PC-3 (cell line): ENCODE results near the gene GNA15.

Experiments
- EZH2 ChIP-seq: fragments of 300-600 bp; sonication (generic); IDR thresholded peaks from one replicate; pipeline ENCODE4 v1.6.1; 2017; ENCODE audit warnings: antibody characterized with exemption, mild to moderate bottlenecking, low read length; ENCODE audit not compliant: unreplicated experiment
- EZH2phosphoT487 ChIP-seq: fragments of 300-600 bp; sonication (generic); IDR thresholded peaks from 2 replicates; pipeline ENCODE4 v1.6.1; 2018; ENCODE audit warnings: mild to moderate bottlenecking, antibody characterized with exemption, low read length, borderline replicate concordance
- TF ChIP-seq, protein P1 (sequence below): fragments of 300-600 bp; sonication (generic); conservative IDR thresholded peaks from 2 replicates; pipeline ENCODE4 v1.5.1; 2017; ENCODE audit warnings: antibody characterized with exemption, low read depth, mild to moderate bottlenecking, low read length

DNA sequence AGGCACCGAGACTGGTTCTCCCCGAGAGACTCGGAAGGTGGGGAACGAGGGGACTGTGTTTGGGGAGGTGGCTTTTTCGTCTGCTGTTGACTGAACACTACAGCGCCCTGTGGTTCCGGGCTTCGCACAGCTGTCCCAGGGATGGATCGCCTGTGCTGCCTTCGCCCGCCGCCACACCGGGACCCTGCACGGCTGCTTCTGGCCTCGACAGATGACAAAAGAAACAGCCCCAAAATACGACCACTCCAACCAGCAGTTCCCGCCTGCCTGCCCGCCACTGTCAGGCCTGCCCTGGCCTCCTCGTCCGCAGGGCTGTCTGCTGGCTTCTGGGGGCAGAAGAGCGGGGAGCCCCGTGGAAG, 13.3 kb upstream of the GNA15 start:
- TF ChIP-seq, protein P1, sequence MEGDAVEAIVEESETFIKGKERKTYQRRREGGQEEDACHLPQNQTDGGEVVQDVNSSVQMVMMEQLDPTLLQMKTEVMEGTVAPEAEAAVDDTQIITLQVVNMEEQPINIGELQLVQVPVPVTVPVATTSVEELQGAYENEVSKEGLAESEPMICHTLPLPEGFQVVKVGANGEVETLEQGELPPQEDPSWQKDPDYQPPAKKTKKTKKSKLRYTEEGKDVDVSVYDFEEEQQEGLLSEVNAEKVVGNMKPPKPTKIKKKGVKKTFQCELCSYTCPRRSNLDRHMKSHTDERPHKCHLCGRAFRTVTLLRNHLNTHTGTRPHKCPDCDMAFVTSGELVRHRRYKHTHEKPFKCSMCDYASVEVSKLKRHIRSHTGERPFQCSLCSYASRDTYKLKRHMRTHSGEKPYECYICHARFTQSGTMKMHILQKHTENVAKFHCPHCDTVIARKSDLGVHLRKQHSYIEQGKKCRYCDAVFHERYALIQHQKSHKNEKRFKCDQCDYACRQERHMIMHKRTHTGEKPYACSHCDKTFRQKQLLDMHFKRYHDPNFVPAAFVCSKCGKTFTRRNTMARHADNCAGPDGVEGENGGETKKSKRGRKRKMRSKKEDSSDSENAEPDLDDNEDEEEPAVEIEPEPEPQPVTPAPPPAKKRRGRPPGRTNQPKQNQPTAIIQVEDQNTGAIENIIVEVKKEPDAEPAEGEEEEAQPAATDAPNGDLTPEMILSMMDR: no peak
- TF ChIP-seq EZH2phosphoT487 (no peak), EZH2 (no peak)
